Peyer's patch (tissue), 4 donors: ENCODE results near the gene KRT71.

Source experiments
- CTCF ChIP-seq, 6 experiments: fragments of 450-650 bp in 4 of 6; fragments of 200-600 bp in 2 of 6; sonication (generic) in 1 of 6; IDR thresholded peaks; one replicate each; pipeline ENCODE4 v1.5.1; 2017 to 2019; ENCODE audit warnings: antibody characterized with exemption in 6 of 6, mild to moderate bottlenecking in 3 of 6, moderate library complexity in 1 of 6
- POLR2A ChIP-seq, 2 donors: fragments of 450-650 bp; IDR thresholded peaks; one replicate each; pipeline ENCODE4 v1.5.1; 2017; ENCODE audit warnings: antibody characterized with exemption in 2 of 2, mild to moderate bottlenecking in 2 of 2, moderate library complexity in 2 of 2

- no peak for TF ChIP-seq CTCF (IDR thresholded peaks at IDR 0.05)
- no peak for TF ChIP-seq POLR2A (IDR thresholded peaks at IDR 0.05)
Observed at GRCh38 chr12:52577316-52577715, 24.4 kb upstream of the KRT71 start.
